Calu3 (cell line): ENCODE data around the gene S1PR2. TPM values are rescaled to one million over a fixed set of nuclear protein-coding genes. Genes with fewer than 3 reads are reported as not detected.

ENCODE experiments used
- BruUV-seq: library from RNA; stranded (reverse); fragments of 400-500 nt; replicated peaks from 2 replicates; lab custom pipeline; 2021; lab: Mats Ljungman, UMichigan
- CTCF ChIA-PET: fragments of 300-600 bp; sonication (Branson Sonifier 250); formaldehyde crosslinking; loops from one replicate; lab custom pipeline; 2022; ENCODE audit warnings: antibody characterized with exemption; lab: Charles Lee
- DNase-seq: peaks from one replicate; pipeline ENCODE4 v3.0.0; 2022
- H3K27ac Mint-ChIP-seq: one replicate; pipeline ENCODE4 v1.8.0; 2022; ENCODE audit warnings: mixed read lengths; ENCODE audit not compliant: unreplicated experiment
- H3K27me3 Mint-ChIP-seq: one replicate; pipeline ENCODE4 v1.8.0; 2022; ENCODE audit warnings: mixed read lengths; ENCODE audit not compliant: unreplicated experiment
- H3K36me3 Mint-ChIP-seq: one replicate; pipeline ENCODE4 v1.8.0; 2022; ENCODE audit warnings: mild to moderate bottlenecking, moderate library complexity, mixed read lengths; ENCODE audit not compliant: insufficient read depth, unreplicated experiment
- H3K4me1 Mint-ChIP-seq: one replicate; pipeline ENCODE4 v1.8.0; 2022; ENCODE audit warnings: mild to moderate bottlenecking, low read depth, mixed read lengths; ENCODE audit not compliant: unreplicated experiment
- H3K4me3 Mint-ChIP-seq: one replicate; pipeline ENCODE4 v1.8.0; 2022; ENCODE audit warnings: mild to moderate bottlenecking, low read depth, moderate library complexity, mixed read lengths; ENCODE audit not compliant: unreplicated experiment
- H3K9me3 Mint-ChIP-seq: one replicate; pipeline ENCODE4 v1.8.0; 2022; ENCODE audit warnings: low read depth, mixed read lengths; ENCODE audit not compliant: unreplicated experiment
- CTCF ChIP-seq: fragments of 200-600 bp; IDR thresholded peaks from one replicate; pipeline ENCODE4 v1.8.0; 2022; ENCODE audit warnings: antibody characterized with exemption; ENCODE audit not compliant: unreplicated experiment
- intact Hi-C: fragments of 100-400 bp; cut with micrococcal nuclease; formaldehyde crosslinking; loops from one replicate; pipeline ENCODE4 v1.10.0; 2022; ENCODE audit not compliant: unreplicated experiment
- total RNA-seq: library from RNA; stranded (reverse); gene quantifications from 2 replicates; pipeline ENCODE4 v1.2.3, GENCODE V29; 2022

The S1PR2 gene
- total RNA-seq, 1 experiment from 2014 or later, result 4.8 TPM

GRCh38 chr19:10191347-10191746 is 39.8 kb downstream of the S1PR2 start:
- peaks cover 21% of the 10 kb centered on the region for H3K36me3 Mint-ChIP-seq
- BruUV-seq, result no TSS peak
- no peak for DNase-seq
- H3K27me3 Mint-ChIP-seq, result no peaks in the 10 kb centered on the region
- CTCF ChIA-PET, result no interaction called here
- H3K9me3 Mint-ChIP-seq, result no peaks in the 10 kb centered on the region
- no peak for TF ChIP-seq CTCF
- H3K4me1 Mint-ChIP-seq, result no peaks in the 10 kb centered on the region
- H3K27ac Mint-ChIP-seq, result no peak overlapping the region
- intact Hi-C loops, result loop anchor here (5.0 kb wide), 1 partner anchor 61 kb away; the partner anchor contains the start of gene MRPL4
- no peak overlapping the region for H3K4me3 Mint-ChIP-seq

- Mint-ChIP-seq H3K9me3 (no peaks in the 10 kb centered on the region), H3K36me3 (peaks cover 21% of the 10 kb centered on the region), H3K4me1 (no peaks in the 10 kb centered on the region), H3K27ac (no peak overlapping the region), H3K4me3 (no peak overlapping the region), H3K27me3 (no peaks in the 10 kb centered on the region)
- intact Hi-C loops, result loop anchor here (5.0 kb wide), 1 partner anchor 62 kb away; the partner anchor contains the start of gene MRPL4
- CTCF ChIA-PET, result no interaction called here
- no peak for TF ChIP-seq CTCF
- no TSS peak for BruUV-seq
- DNase-seq, result no peak
Observed at GRCh38 chr19:10190026-10190425, 41.1 kb downstream of the S1PR2 start.

GRCh38 chr19:10189616-10190015 is 41.5 kb downstream of the S1PR2 start:
- Mint-ChIP-seq H3K4me3 (no peak overlapping the region), H3K4me1 (peaks cover 1% of the 10 kb centered on the region), H3K27me3 (no peaks in the 10 kb centered on the region), H3K9me3 (no peaks in the 10 kb centered on the region), H3K27ac (no peak overlapping the region), H3K36me3 (peaks cover 17% of the 10 kb centered on the region)
- no peak for TF ChIP-seq CTCF
- intact Hi-C loops, result loop anchor here (5.0 kb wide), 1 partner anchor 63 kb away; the partner anchor contains the start of gene MRPL4
- no TSS peak for BruUV-seq
- DNase-seq, result no peak
- CTCF ChIA-PET, result no interaction called here

- intact Hi-C loops, result no loop called here
- no TSS peak for BruUV-seq
- H3K27me3 Mint-ChIP-seq, result no peaks in the 10 kb centered on the region
- no peak for TF ChIP-seq CTCF
- no peak for DNase-seq
- peaks cover 4% of the 10 kb centered on the region for H3K36me3 Mint-ChIP-seq
- peaks cover 10% of the 10 kb centered on the region for H3K4me1 Mint-ChIP-seq
- H3K27ac Mint-ChIP-seq, result no peak overlapping the region
- no peaks in the 10 kb centered on the region for H3K9me3 Mint-ChIP-seq
- CTCF ChIA-PET, result interaction anchor here (0.6 to 1.3 kb wide), 2 partner anchors 63 to 240 kb away, joined by 3 read pairs; no protein-coding TSS in a partner anchor
- no peak overlapping the region for H3K4me3 Mint-ChIP-seq
Observed at GRCh38 chr19:10187315-10187714, 43.8 kb downstream of the S1PR2 start.
